HG03045 (cell line): ENCODE measurements around the gene NUTF2.
"Not testable (repeated sequence)": the region's sequence is repeated elsewhere in the genome, so short reads cannot be mapped to it uniquely, and the experiment has no call there.

ENCODE experiments used
- ATAC-seq: cut with Tn5 transposase; IDR thresholded peaks from one replicate; pipeline ENCODE4 v1.9.1; 2021; ENCODE audit warnings: mild to moderate bottlenecking, moderate library complexity; ENCODE audit not compliant: unreplicated experiment

NUTF2 gene

DNA sequence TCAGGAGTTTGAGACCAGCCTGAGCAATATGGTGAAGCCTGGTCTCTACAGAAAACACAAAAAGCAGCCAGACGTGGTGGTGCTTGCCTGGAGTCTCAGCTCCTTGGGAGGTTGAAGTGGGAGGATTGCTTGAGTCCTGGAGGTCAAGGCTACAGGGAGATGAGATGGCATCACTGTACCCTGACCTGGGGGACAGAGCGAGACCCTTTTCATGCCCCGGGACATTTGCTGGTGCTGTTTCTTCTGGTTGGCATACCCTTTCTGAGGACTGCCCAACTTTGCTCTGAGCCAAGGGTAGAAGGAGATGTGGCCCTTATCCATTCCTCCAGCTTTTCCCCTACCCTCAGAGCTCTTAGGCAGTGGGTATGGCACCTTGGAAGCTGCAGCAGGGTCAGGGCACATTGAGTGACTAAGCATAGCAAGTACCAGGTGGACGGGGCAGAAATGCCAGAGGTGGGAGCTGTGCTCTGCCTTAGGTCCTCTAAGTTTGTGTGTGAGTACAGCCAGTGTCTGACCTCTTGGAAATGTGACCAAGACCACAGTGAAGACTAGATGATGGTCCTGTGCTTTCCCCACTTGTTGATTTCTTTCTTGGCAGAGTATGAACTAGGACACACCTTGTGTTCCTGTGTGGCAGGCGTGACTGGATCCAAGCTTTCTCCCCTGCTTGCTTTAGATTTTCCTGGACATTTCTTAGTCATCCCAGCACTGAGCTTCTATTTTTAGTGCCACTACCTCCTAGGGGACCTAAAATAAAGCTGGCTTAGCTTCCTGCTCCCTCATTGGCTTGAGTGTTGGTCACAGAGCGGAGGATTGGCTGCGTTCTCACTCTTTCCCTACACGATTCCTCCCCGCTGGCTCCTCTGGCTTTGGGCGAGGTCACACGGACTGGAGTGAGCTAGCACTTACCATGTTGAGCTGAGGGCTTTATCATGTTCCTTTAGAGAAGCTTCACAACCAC, 16.2 kb downstream of the NUTF2 start:
- ATAC-seq = no peak

GRCh38 chr16:67864044-67864443, 17.3 kb downstream of the NUTF2 start:
- not testable (repeated sequence) for ATAC-seq

GRCh38 chr16:67864594-67864993, 17.9 kb downstream of the NUTF2 start:
- no peak for ATAC-seq

GRCh38 chr16:67865318-67865717, 18.6 kb downstream of the NUTF2 start:
- no peak for ATAC-seq

DNA sequence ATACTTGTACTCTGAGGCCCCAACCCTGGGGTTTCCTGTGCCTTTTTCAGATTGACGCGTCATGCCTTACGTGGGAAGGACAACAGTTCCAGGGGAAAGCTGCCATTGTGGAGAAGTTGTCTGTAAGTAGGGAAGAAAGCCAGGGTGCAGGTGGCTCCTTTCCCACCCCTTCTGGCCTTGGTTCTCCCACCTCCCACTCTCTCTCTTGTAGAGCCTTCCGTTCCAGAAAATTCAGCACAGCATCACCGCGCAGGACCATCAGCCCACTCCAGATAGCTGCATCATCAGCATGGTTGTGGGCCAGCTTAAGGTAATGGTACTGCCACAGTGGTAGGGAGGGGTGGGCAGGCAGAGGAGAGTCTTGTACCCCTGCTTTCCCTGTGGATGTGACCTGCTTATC, 21.6 kb downstream of the NUTF2 start:
- no peak for ATAC-seq

DNA sequence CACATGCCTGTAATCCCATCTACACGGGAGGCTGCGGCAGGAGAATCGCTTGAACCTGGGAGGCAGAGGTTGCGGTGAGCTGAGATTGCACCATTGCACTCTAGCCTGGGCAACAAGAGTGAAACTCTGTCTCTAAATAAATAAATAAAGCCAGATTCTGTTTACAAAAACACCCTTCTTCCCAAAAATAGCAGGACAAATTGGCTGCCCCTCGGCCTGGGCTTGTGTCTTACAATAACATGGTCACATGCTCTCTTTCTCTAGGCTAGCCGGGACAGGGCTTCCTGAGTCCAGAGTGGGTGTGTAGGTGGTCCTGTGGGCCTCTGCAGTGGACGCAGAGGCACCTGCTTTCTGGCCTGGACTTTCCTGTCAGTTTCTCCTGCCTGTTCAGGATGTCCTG, 22.9 kb downstream of the NUTF2 start:
- ATAC-seq = no peak

GRCh38 chr16:67871256-67871655, 24.5 kb downstream of the NUTF2 start:
- no peak for ATAC-seq

DNA sequence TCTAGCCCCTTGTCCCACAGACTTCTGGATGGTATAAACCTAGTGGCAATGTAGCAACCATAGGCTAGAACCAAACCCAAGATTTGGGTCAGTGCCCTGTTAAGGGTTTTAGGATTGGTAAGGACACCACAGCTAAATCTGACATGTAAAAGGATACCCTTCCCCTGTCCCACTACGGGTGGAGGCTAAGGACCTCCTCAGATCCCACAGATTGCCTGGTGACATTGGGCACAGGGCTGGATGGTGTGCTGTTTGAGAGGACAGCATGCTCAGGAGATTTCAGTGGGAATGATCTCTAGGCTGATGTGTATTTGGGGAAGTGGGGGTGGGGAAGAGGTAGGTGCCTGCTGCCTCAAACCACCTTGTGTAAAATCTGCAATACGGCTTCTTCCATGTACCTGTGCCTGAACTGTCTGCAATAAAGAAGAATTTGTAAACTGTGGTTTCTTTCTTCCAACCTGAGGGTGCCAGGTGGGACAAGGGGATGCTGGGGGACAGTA, 25.4 kb downstream of the NUTF2 start:
- ATAC-seq = no peak

- ATAC-seq = peak; percentile 63
Observed at GRCh38 chr16:67872631-67873434, 26.1 kb downstream of the NUTF2 start, which contains the start of gene EDC4. Gene EDC4 (plus strand): TSS chr16:67873052. CDS start chr16:67873262, 210 bp downstream.

DNA sequence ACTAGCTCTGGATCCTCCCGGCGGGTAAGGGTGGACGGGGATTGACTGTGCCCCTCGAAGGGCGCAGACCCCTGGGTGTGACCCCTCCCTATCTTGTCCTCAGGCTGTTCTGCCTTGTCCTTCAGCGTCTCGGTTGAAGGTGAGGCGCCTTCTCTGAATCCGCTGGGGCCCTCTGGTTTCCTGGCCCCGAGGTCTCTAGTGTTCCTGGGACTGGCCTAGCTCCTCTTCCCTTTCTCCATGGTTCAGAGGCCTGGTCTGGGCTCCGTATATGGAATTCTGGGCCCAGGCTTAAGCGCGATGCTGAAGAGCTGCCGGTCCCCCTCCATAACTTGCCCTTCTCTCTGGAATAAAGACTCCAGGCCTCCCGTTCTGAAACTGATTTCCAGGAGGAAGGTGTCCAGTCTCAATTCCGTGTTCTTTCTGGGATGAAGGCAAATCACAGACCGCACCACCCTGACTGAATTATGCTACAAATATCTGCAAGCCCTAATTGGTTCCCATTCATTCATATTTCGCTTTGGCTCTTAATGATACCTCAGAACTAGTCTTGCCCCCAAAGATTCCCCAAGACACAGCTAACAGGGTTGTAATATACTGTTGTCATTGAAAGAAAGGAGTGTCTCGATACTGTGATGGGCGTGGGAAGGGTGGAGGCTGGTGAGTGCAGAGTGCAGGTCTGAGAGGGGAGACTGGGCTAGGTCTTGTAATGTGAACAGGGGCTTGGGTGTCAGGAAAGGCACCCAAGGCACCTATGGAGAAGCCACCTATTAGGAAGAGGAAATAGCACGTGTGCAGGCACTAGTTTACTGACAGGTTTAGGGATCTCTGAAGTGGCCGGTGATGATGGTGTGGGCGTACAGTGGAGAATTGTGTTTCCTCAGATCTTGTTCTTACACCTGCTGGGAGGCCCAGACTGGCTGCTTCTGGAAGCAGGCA, 27.0 kb downstream of the NUTF2 start:
- ATAC-seq = peak; percentile 9

DNA sequence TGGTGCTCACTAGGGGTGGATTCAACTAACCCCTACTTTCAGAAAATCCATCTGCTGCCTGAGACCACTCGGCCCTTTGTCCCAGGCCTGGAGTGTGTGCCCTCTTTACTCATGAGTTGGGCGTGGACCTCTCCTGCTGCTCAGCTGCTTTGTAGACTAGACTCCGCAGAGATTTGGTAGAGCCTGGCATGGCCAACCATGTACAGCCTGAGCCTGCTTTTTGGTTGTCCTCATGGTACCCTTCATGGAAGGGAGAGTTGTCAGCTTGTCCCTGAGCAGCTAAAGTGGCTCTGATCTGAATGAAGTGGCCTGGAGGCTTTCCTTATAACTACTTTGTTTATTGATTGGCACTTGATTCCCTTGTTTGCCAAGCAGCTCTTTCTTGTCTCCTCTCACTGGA, 27.6 kb downstream of the NUTF2 start:
- ATAC-seq = no peak

DNA sequence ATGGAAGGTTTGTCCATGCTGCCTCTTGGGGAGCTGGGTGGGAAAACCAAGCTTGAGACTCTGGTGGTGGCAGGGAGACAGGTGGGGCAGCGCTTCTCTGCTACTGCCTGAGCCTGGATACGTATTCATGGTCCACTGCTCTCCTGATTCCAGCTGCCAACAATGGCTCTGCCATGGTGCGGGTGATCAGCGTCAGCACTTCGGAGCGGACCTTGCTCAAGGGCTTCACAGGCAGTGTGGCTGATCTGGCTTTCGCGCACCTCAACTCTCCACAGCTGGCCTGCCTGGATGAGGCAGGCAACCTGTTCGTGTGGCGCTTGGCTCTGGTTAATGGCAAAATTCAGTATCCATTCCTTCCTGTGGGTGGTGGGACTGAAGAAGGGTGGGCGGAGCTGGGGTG, 30.3 kb downstream of the NUTF2 start:
- no peak for ATAC-seq

GRCh38 chr16:67878232-67878631, 31.5 kb downstream of the NUTF2 start:
- no peak for ATAC-seq

GRCh38 chr16:67878846-67879245, 32.1 kb downstream of the NUTF2 start:
- ATAC-seq = no peak

- no peak for ATAC-seq
Observed at GRCh38 chr16:67879462-67879861, 32.7 kb downstream of the NUTF2 start.

DNA sequence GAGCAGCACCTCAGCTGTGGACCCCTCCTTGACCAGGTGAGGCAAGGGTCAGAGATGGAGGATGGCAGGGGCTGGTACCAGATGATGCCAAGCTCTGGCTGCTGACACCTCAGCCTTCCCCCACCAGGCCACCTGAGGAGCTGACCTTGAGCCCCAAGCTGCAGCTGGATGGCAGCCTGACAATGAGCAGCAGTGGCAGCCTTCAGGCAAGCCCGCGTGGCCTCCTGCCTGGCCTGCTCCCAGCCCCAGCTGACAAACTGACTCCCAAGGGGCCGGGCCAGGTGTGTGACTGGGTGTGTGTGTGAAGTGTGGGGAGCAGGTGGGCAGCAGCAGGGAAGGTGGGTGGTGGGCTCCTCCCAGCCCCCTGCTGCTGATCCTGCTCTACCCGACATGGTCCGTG, 33.2 kb downstream of the NUTF2 start:
- no peak for ATAC-seq

DNA sequence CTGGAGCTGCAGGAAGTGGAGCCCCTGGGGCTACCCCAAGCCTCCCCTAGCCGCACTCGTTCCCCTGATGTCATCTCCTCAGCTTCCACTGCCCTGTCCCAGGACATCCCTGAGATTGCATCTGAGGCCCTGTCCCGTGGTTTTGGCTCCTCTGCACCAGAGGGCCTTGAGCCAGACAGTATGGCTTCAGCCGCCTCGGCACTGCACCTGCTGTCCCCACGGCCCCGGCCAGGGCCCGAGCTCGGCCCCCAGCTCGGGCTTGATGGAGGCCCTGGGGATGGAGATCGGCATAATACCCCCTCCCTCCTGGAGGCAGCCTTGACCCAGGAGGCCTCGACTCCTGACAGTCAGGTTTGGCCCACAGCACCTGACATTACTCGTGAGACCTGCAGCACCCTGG, 33.9 kb downstream of the NUTF2 start:
- no peak for ATAC-seq

- ATAC-seq = no peak
Observed at GRCh38 chr16:67881621-67882161, 35.0 kb downstream of the NUTF2 start.

DNA sequence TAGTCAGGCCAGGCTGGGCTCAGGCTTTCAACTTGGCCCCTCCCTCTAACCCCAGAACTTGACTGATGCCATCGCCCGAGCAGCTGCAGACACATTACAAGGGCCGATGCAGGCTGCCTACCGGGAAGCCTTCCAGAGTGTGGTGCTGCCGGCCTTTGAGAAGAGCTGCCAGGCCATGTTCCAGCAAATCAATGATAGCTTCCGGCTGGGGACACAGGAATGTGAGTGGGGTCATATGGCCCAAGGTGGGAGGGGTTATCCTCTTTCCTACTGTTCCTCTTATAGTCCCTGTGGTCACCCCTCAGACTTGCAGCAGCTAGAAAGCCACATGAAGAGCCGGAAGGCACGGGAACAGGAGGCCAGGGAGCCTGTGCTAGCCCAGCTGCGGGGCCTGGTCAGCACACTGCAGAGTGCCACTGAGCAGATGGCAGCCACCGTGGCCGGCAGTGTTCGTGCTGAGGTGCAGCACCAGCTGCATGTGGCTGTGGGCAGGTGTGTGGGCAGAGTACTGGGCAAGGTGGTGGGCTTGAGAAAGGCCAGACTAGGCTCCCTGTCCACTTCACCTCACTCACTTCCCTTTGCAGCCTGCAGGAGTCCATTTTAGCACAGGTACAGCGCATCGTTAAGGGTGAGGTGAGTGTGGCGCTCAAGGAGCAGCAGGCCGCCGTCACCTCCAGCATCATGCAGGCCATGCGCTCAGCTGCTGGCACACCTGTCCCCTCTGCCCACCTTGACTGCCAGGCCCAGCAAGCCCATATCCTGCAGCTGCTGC, 35.8 kb downstream of the NUTF2 start:
- ATAC-seq = no peak
